Measurements from ENCODE around the gene IGFLR1.

- TF ChIP-seq CTCF (IDR thresholded peaks at IDR 0.05) (no peak), POLR2A (IDR thresholded peaks at IDR 0.05) (no peak)
Measured at GRCh38 chr19:35789195-35789977, 47.1 kb upstream of the IGFLR1 start.
